Mesothelial cell of epicardium (in vitro differentiated cells): Measurements from ENCODE around the gene DNAH17. TPM values are rescaled to one million over a fixed set of nuclear protein-coding genes. Genes with fewer than 3 reads are reported as not detected.

ENCODE experiments used
- DNase-seq, 2 experiments: peaks; one replicate each; pipeline ENCODE4 v3.0.0; 2021; ENCODE audit warnings: low spot score in 2 of 2; ENCODE audit not compliant: unreplicated experiment in 2 of 2
- H3K27ac Mint-ChIP-seq: 2 replicates; pipeline ENCODE4 v1.8.0; 2021; ENCODE audit warnings: mixed read lengths
- H3K27me3 Mint-ChIP-seq: 2 replicates; pipeline ENCODE4 v1.8.0; 2021; ENCODE audit warnings: low read depth, mixed read lengths
- H3K36me3 Mint-ChIP-seq: 2 replicates; pipeline ENCODE4 v1.8.0; 2021; ENCODE audit warnings: mixed read lengths
- H3K4me1 Mint-ChIP-seq: 2 replicates; pipeline ENCODE4 v1.8.0; 2021; ENCODE audit warnings: mixed read lengths
- H3K4me3 Mint-ChIP-seq: 2 replicates; pipeline ENCODE4 v1.8.0; 2021; ENCODE audit warnings: mild to moderate bottlenecking, moderate library complexity, mixed read lengths
- H3K9me3 Mint-ChIP-seq: 2 replicates; pipeline ENCODE4 v1.8.0; 2021; ENCODE audit warnings: mixed read lengths
- total RNA-seq: library from RNA; stranded (reverse); gene quantifications from 3 replicates; pipeline ENCODE4 v1.2.1, GENCODE V29; 2021
- TF ChIP-seq, protein P1 (sequence below): fragments of 200-600 bp; sonication (generic); IDR thresholded peaks from one replicate; pipeline ENCODE4 v1.5.0; 2021; ENCODE audit warnings: antibody characterized with exemption; ENCODE audit not compliant: unreplicated experiment

Gene DNAH17
- total RNA-seq, 1 donor from 2014 or later, result 0.87 TPM

DNA sequence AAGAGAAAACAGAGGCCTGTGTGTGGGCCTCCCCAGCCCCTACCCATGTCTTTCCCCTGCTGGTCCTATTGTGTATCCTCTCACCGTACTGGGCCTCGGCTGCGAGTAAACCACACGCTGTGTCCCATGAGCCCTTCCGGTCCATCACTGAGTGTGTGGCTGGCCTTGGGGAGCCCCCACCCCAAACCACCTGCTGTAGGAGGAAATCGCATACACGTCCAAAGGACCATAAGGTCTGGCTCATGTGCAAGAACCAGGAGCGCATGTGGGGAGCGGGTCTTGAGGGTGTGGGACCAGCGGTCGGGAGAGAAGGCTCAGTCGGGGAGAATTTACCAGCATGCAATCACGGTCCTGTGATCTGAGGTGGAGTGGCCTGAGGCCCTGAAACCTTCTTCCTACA, 38.4 kb upstream of the DNAH17 start:
- Mint-ChIP-seq H3K36me3 (peaks cover 9% of the 10 kb centered on the region), H3K9me3 (peaks cover 16% of the 10 kb centered on the region), H3K27ac (no peak overlapping the region), H3K4me1 (peaks cover 6% of the 10 kb centered on the region), H3K27me3 (peaks cover 3% of the 10 kb centered on the region), H3K4me3 (no peak overlapping the region)
- DNase-seq, result no peak
- TF ChIP-seq, protein P1, sequence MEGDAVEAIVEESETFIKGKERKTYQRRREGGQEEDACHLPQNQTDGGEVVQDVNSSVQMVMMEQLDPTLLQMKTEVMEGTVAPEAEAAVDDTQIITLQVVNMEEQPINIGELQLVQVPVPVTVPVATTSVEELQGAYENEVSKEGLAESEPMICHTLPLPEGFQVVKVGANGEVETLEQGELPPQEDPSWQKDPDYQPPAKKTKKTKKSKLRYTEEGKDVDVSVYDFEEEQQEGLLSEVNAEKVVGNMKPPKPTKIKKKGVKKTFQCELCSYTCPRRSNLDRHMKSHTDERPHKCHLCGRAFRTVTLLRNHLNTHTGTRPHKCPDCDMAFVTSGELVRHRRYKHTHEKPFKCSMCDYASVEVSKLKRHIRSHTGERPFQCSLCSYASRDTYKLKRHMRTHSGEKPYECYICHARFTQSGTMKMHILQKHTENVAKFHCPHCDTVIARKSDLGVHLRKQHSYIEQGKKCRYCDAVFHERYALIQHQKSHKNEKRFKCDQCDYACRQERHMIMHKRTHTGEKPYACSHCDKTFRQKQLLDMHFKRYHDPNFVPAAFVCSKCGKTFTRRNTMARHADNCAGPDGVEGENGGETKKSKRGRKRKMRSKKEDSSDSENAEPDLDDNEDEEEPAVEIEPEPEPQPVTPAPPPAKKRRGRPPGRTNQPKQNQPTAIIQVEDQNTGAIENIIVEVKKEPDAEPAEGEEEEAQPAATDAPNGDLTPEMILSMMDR, result no peak

DNA sequence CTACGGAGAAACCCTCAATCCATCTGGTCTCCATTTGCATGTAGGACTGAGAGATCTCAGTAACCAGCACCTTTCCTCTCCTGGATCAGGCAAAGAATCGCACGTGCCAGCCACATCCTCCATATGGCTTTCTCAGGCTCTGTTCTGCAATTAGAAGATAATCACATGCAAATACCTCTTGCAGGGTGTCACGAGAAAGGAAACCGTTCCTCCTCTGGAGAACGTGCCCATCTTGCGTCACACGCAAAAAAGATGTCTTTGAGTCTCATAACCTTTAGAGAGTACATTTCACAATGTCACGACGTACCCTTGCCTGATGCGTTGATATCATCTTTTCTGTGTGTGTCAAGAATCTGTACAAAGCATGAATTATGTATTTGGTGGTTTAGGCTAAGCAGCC, 36.2 kb upstream of the DNAH17 start:
- Mint-ChIP-seq H3K4me3 (no peak overlapping the region), H3K4me1 (peaks cover 6% of the 10 kb centered on the region), H3K9me3 (peaks cover 7% of the 10 kb centered on the region), H3K36me3 (peaks cover 4% of the 10 kb centered on the region), H3K27me3 (peaks cover 3% of the 10 kb centered on the region), H3K27ac (no peak overlapping the region)
- TF ChIP-seq, protein P1, result no peak
- DNase-seq, result no peak

DNA sequence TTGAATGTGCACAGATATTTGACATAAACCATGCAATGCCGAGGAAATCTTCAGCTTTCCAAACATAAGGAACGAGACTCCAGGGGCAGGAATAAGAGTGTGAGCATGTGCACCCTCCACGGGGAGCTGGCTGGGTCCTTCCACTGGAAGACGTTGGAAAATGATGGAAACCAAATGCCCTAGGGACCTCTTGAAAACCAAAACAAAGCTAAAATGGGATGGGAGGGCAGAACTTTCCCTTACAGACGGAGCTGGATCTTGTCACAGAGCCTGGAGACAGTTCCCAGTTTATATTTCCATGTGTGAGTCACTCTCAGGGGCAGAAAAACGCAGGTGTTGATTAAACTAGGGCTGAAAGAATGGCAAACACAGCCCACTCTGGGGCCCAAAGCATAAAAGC, 34.4 kb upstream of the DNAH17 start:
- H3K27ac Mint-ChIP-seq, result no peak overlapping the region
- TF ChIP-seq, protein P1, result no peak
- H3K4me1 Mint-ChIP-seq, result peaks cover 7% of the 10 kb centered on the region
- H3K27me3 Mint-ChIP-seq, result no peaks in the 10 kb centered on the region
- H3K4me3 Mint-ChIP-seq, result no peak overlapping the region
- DNase-seq, result no peak
- H3K36me3 Mint-ChIP-seq, result no peaks in the 10 kb centered on the region
- H3K9me3 Mint-ChIP-seq, result no peaks in the 10 kb centered on the region

DNA sequence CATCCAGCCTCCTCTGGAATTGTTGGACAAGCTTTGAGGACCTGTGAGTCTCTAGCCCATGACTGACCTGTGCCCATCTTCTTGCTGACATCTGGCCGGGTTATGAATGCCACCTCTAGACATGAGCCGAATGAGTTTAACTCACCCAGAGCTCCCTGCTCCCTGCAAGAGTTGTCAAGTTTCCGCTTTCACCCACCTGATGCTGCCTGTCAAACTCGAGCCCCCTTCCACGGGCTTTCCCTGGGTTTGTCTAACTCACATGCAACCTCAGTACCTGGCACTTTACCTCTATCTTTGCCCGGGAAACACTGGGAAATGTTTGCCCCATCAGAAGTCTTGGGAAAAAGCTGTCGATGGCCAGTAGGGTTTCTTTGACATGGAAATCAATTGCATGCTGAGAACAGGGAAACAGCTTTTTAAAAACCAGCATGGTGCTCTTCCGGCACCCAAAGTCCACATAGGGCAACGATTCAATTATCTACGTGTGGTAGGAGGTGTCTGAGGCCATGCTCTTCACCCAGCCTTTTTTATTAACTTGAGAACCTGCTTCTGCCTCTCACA, 33.8 kb upstream of the DNAH17 start:
- H3K4me1 Mint-ChIP-seq, result peaks cover 7% of the 10 kb centered on the region
- no peak overlapping the region for H3K27ac Mint-ChIP-seq
- TF ChIP-seq, protein P1, result no peak
- no peak overlapping the region for H3K4me3 Mint-ChIP-seq
- no peaks in the 10 kb centered on the region for H3K27me3 Mint-ChIP-seq
- H3K36me3 Mint-ChIP-seq, result no peaks in the 10 kb centered on the region
- DNase-seq, result no peak
- no peaks in the 10 kb centered on the region for H3K9me3 Mint-ChIP-seq

DNA sequence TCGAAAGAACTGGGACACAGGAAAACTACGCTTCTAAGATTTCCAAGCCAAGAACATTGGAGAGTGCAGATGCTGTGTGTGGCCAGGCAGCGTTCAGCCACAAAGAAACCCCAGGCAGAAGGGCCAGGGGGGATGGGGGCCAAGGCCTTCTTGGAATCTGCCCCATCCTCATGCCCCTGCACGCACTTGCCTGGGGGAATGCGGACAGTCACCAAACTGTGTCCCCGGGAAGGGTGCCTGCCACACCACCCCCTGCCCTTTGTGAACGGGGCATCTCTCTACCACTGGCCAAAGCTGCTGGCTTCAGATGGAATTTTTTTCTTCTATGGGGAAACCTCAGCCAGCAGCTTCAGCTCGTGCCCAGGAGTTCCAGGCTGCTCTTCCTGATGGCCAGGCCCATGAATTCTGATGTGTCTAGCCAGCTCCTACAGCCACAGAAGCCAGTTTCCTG, 32.0 kb upstream of the DNAH17 start:
- H3K4me1 Mint-ChIP-seq, result peaks cover 7% of the 10 kb centered on the region
- TF ChIP-seq, protein P1, result no peak
- H3K27me3 Mint-ChIP-seq, result no peaks in the 10 kb centered on the region
- DNase-seq, result no peak
- H3K9me3 Mint-ChIP-seq, result no peaks in the 10 kb centered on the region
- H3K27ac Mint-ChIP-seq, result no peak overlapping the region
- H3K4me3 Mint-ChIP-seq, result no peak overlapping the region
- H3K36me3 Mint-ChIP-seq, result no peaks in the 10 kb centered on the region

DNA sequence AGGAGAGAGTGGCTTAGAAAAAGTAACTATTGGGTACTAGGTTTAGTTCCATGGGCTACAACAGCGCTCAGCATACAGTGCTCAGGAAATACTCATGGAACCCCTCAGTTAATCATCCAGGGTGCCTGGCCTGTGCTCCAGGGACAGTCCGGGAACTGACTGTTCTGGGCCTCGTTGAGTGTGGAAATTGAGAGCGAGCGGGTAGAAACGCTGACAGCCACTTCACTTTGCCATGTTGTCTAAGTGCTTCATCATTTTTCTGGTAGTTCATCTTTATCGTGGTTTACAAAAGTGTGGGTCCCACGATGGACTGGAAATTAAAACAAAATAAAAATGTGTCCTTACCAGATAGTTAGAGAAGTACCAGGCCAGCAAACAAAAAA, 31.6 kb upstream of the DNAH17 start:
- DNase-seq, result no peak
- Mint-ChIP-seq H3K27me3 (no peaks in the 10 kb centered on the region), H3K9me3 (no peaks in the 10 kb centered on the region), H3K4me3 (no peak overlapping the region), H3K4me1 (peaks cover 7% of the 10 kb centered on the region), H3K27ac (no peak overlapping the region), H3K36me3 (no peaks in the 10 kb centered on the region)
- TF ChIP-seq, protein P1, result no peak
